Measurements from ENCODE around the gene UBXN4. TPM values are rescaled to one million over a fixed set of nuclear protein-coding genes. Genes with fewer than 3 reads are reported as not detected.
A peak's percentile ranks its signal among the peaks of the same experiment; 100 is the strongest.
"Not testable (repeated sequence)": the region's sequence is repeated elsewhere in the genome, so short reads cannot be mapped to it uniquely, and the experiment has no call there.

The UBXN4 gene, protein sequence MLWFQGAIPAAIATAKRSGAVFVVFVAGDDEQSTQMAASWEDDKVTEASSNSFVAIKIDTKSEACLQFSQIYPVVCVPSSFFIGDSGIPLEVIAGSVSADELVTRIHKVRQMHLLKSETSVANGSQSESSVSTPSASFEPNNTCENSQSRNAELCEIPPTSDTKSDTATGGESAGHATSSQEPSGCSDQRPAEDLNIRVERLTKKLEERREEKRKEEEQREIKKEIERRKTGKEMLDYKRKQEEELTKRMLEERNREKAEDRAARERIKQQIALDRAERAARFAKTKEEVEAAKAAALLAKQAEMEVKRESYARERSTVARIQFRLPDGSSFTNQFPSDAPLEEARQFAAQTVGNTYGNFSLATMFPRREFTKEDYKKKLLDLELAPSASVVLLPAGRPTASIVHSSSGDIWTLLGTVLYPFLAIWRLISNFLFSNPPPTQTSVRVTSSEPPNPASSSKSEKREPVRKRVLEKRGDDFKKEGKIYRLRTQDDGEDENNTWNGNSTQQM
- 22.7 and 29.6 TPM in 2 replicates for total RNA-seq (2014; rRNA removed; shearing (Covaris generic))
- 32.0 and 35.2 TPM in 2 replicates for polyA plus RNA-seq (2015; cell fraction: cytosol; rRNA removed)
- 71.8 and 75.8 TPM in 2 replicates for polyA plus RNA-seq (2015; cell fraction: nucleus; rRNA removed)

- peak; percentile 99 for DNase-seq (ENCODE audit: low read depth)
Observed at GRCh38 chr2:135741395-135742324, at the start of gene UBXN4. Gene UBXN4, plus strand, starts transcription at chr2:135741855. Its CDS starts 75 bp downstream, at chr2:135741930.

- DNase-seq (ENCODE audit: low read depth): no peak
Observed at GRCh38 chr2:135694711-135695110, 46.9 kb upstream of the UBXN4 start.

GRCh38 chr2:135698838-135699237 is 42.8 kb upstream of the UBXN4 start:
- no peak for DNase-seq (ENCODE audit: low read depth)

DNA sequence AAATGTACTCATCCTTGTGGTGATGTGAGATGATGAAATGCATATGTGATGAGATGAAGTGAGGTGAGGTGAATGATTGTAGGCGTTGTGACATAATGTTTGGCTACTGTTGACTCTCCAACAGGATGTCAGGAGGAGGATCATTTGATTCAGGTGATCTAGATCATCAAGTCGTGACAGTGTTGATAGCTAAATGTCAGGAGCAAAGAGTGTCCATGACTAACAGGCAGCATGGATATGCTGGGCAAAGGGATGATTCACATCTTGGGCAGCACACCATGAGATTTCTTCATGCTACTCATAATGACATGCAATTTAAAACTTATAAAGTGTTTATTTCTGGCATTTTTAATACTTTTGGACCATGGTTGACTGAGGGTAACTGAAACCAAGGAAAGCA is 40.2 kb upstream of the UBXN4 start:
- DNase-seq (ENCODE audit: low read depth): peak; percentile 39

DNA sequence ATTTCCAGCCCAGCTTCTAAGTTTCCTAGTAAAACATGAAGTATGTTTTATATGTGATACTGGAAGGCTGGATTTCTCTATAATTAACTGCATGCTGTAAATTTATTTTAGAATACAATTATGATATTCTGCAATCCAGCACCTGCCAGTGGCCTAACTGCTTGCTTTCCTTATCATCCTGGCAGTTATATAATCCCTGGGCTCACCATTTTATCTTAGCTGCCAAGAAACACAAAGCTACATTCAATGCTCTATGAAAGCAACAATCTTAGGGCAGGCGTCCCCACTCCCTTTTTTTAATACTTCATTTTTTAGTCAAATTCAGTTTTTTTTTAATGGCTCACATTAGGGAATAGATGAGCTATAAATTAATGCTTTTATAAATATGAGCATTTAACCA is 38.4 kb upstream of the UBXN4 start:
- no peak for DNase-seq (ENCODE audit: low read depth)

DNA sequence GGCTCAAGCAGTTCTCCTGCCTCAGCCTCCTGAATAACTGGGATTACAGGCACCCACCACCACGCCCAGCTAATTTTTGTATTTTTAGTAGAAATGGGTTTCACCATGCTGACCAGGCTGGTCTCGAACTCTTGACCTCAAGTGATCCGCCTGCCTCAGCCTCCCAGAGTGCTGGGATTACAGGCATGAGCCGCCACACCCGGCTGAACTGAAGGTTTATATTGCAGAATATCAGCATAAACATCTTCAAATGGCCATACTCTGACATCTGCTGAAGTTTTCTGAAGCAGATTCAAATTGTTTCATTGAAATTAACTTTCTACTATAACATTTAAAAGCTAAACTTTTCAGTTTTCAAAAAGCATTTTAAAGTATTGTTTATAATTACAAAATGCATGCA is 37.6 kb upstream of the UBXN4 start:
- not testable (repeated sequence) for DNase-seq (ENCODE audit: low read depth)

GRCh38 chr2:135708159-135708558 is 33.5 kb upstream of the UBXN4 start:
- DNase-seq (ENCODE audit: low read depth): no peak

DNA sequence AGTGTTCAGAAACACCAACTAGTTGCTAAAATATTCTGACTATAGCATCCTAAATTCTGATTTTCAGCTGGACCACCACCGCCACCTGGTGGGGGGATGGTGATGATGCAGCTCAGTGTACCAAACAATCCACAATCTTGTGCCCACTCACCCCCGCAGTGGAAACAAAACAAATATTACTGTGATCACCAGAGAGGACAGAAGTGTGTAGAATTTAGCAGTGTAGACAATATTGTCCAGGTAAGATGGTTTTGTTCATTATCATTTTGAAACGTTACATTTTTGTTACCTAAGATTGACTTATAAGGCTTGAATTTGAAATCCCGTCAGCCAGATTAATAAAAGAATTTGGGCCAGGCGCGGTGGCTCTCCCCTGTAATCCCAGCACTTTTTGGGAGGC is 31.7 kb upstream of the UBXN4 start:
- peak; percentile 34 for DNase-seq (ENCODE audit: low read depth)

- not testable (repeated sequence) for DNase-seq (ENCODE audit: low read depth)
Observed at GRCh38 chr2:135715086-135715485, 26.6 kb upstream of the UBXN4 start.

- DNase-seq (ENCODE audit: low read depth): no peak
Observed at GRCh38 chr2:135728064-135728743, 13.5 kb upstream of the UBXN4 start.

- no peak for DNase-seq (ENCODE audit: low read depth)
Observed at GRCh38 chr2:135732561-135732960, 9.1 kb upstream of the UBXN4 start.

GRCh38 chr2:135733045-135733444 is 8.6 kb upstream of the UBXN4 start:
- no peak for DNase-seq (ENCODE audit: low read depth)

DNA sequence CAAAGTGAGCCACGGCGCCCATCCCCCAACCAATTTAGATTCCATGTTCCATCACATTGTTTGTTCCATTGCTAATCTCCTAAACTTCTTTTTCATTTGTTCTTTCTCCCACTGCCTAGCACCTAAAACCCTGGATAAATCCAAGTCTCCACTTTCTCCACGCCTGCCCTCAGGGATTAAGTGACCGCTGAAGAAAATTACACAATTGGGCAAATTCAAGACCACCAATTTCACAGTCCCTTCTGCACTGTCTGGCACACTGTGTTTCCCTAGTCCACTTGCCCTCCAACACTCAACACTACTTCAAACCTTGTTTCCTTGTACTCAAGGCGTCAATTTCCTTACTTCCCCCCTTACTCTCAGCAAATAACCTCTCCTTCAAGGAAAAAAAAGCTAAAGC is 5.1 kb upstream of the UBXN4 start:
- DNase-seq (ENCODE audit: low read depth): no peak

- no peak for DNase-seq (ENCODE audit: low read depth)
Observed at GRCh38 chr2:135740206-135740605, 1.4 kb upstream of the UBXN4 start.

DNA sequence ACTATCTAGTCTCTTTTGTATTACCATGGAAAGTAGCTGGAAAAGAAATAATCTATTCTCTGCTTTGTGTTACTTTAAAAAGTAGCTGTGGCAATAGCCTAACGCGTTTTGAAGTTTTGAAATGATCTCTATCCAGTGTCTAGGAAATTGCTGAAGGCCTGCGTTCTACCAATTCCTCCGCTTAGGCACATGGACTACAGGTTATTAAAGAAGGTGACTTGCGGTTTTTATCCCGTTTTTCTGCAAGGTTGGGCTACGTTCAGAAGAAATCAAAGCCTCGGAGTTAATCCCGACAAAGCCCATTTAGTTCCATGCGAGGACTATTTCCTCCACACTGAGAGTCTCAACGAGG is 636 bp upstream of the UBXN4 start:
- no peak for DNase-seq (ENCODE audit: low read depth)

DNA sequence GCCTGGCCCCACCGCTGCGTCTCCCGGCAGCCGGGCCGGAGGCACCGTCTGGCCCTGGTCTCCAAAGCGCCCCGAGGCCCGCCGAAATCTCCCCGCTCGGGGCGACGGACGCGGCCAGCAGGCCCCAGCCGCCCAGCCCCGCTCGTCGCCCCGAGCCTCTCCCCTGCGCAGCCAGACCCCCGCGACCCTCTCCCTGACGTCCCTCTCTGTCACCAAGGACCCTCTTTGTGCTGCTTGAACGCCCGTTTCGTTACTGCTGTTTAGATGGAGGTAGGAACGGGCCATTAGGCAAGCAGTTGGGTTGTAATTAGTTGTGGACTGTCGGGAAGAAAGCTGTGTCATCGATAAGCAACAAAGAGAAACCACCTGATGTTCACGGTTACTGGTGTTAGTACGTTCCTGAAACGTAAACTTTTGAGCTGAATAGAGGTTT is 686 bp downstream of the UBXN4 start:
- peak; percentile 40 for DNase-seq (ENCODE audit: low read depth)

DNA sequence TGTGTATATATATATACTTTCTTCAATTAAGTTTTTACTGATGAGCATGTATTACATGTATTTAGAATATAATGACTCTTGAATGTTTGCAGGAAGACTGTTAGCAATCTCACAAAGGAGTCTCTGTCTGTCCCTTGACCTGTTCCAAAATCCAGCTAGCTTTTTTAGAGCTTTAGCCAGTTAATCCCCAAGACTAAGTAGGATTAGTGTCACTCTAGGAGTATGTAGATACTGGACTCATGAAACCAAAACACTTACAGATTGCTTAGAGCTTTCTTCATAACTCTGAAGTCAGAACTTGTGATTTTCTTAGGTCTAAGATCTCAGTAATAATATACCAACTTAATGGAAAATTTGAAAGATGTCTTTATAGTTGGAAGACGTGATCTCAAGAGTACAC is 2.2 kb downstream of the UBXN4 start:
- no peak for DNase-seq (ENCODE audit: low read depth)

- DNase-seq (ENCODE audit: low read depth): peak; percentile 38
Observed at GRCh38 chr2:135744760-135745314, 3.2 kb downstream of the UBXN4 start.

GRCh38 chr2:135745545-135745944 is 3.9 kb downstream of the UBXN4 start:
- DNase-seq (ENCODE audit: low read depth): peak; percentile 48

DNA sequence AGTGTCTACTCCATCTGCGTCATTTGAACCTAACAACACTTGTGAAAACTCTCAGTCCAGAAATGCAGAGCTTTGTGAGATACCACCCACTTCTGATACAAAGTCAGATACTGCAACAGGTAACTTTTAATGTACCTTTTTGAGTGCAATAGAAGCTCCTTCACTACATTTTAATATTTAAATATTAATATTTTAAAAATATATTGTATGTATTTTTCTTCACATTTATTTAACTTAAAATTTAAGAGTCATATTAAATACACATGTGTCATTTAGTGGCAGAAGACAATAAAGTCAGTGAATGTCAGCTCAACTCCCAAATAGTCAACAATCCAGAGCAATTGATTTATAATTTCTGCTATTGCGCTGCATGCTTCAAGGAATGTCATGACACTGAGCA is 13.9 kb downstream of the UBXN4 start:
- no peak for DNase-seq (ENCODE audit: low read depth)

GRCh38 chr2:135756692-135757091 is 15.0 kb downstream of the UBXN4 start:
- no peak for DNase-seq (ENCODE audit: low read depth)
